Chondrocyte (in vitro differentiated cells): ENCODE results near the gene PNMA8C. TPM values are rescaled to one million over a fixed set of nuclear protein-coding genes. Genes with fewer than 3 reads are reported as not detected.

Experiments
- DNase-seq: peaks from one replicate; pipeline ENCODE4 v3.0.0; 2021; ENCODE audit warnings: mixed read lengths, low spot score
- H3K27ac Mint-ChIP-seq: one replicate; pipeline ENCODE4 v1.8.0; 2021; ENCODE audit warnings: mild to moderate bottlenecking, moderate library complexity, mixed read lengths; ENCODE audit not compliant: unreplicated experiment
- H3K27me3 Mint-ChIP-seq: 2 replicates; pipeline ENCODE4 v1.8.0; 2021; ENCODE audit warnings: low read depth, mixed read lengths
- H3K36me3 Mint-ChIP-seq: 2 replicates; pipeline ENCODE4 v1.8.0; 2021; ENCODE audit warnings: low read depth, mixed read lengths
- H3K4me1 Mint-ChIP-seq: 2 replicates; pipeline ENCODE4 v1.8.0; 2021; ENCODE audit warnings: low read depth, mild to moderate bottlenecking, mixed read lengths
- H3K4me3 Mint-ChIP-seq: one replicate; pipeline ENCODE4 v1.8.0; 2021; ENCODE audit warnings: mild to moderate bottlenecking, moderate library complexity, mixed read lengths; ENCODE audit not compliant: unreplicated experiment
- H3K9me3 Mint-ChIP-seq: 2 replicates; pipeline ENCODE4 v1.8.0; 2021; ENCODE audit warnings: low read depth, mixed read lengths
- total RNA-seq: library from RNA; stranded (reverse); gene quantifications from 3 replicates; pipeline ENCODE4 v1.2.1, GENCODE V29; 2021
- TF ChIP-seq, protein P1 (sequence below): fragments of 200-600 bp; sonication (generic); IDR thresholded peaks from 2 replicates; pipeline ENCODE4 v1.5.0; 2021; ENCODE audit warnings: antibody characterized with exemption, mild to moderate bottlenecking, moderate library complexity

Gene PNMA8C
- total RNA-seq, 1 donor from 2014 or later = 0.20 TPM

DNA sequence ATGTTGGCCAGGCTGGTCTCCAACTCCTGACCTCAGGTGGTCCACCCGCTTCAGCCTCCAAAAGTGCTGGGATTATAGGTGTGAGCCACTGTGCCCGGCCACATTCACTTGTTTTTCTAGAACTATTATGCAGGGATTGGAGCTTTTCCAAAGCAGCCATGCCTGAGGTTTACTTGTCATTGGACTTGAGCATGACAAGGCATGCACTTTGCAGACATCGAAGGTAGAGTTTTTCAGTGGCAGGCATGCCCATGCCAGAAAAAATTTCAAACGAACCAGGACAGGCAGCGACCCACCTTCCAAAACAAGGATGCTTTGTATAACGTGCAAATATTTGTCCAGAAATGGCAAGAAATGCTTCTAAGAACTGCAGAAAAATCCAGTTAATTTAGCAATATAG, 24.9 kb upstream of the PNMA8C start:
- Mint-ChIP-seq H3K4me3 (no peak overlapping the region), H3K27me3 (no peaks in the 10 kb centered on the region), H3K9me3 (peaks cover 7% of the 10 kb centered on the region), H3K4me1 (peaks cover 24% of the 10 kb centered on the region), H3K36me3 (peaks cover 3% of the 10 kb centered on the region), H3K27ac (no peak overlapping the region)
- peak; percentile 7 for DNase-seq
- TF ChIP-seq, protein P1, sequence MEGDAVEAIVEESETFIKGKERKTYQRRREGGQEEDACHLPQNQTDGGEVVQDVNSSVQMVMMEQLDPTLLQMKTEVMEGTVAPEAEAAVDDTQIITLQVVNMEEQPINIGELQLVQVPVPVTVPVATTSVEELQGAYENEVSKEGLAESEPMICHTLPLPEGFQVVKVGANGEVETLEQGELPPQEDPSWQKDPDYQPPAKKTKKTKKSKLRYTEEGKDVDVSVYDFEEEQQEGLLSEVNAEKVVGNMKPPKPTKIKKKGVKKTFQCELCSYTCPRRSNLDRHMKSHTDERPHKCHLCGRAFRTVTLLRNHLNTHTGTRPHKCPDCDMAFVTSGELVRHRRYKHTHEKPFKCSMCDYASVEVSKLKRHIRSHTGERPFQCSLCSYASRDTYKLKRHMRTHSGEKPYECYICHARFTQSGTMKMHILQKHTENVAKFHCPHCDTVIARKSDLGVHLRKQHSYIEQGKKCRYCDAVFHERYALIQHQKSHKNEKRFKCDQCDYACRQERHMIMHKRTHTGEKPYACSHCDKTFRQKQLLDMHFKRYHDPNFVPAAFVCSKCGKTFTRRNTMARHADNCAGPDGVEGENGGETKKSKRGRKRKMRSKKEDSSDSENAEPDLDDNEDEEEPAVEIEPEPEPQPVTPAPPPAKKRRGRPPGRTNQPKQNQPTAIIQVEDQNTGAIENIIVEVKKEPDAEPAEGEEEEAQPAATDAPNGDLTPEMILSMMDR = no peak

DNA sequence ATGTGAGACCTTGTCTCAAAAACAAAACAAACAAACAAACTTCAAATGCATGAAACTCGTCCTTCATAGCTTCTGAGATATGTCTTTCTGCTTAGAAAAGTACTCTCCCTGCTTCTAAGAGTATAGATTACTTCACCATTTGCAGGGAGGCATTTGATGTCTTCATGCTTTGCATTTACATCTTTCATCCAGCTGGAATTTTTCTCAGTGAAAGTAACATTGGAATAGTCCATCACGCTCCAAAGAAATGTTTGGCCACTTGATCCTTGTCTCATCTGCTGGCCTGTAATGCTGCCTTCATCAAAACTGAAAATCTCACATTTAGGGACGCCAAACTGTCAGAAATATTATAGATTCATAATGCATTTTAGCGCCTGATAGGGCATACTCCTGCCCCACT, 23.4 kb upstream of the PNMA8C start:
- no peak for DNase-seq
- Mint-ChIP-seq H3K27me3 (no peaks in the 10 kb centered on the region), H3K4me1 (peaks cover 30% of the 10 kb centered on the region), H3K36me3 (peaks cover 3% of the 10 kb centered on the region), H3K27ac (no peak overlapping the region), H3K4me3 (no peak overlapping the region), H3K9me3 (peaks cover 7% of the 10 kb centered on the region)
- TF ChIP-seq, protein P1 = no peak

DNA sequence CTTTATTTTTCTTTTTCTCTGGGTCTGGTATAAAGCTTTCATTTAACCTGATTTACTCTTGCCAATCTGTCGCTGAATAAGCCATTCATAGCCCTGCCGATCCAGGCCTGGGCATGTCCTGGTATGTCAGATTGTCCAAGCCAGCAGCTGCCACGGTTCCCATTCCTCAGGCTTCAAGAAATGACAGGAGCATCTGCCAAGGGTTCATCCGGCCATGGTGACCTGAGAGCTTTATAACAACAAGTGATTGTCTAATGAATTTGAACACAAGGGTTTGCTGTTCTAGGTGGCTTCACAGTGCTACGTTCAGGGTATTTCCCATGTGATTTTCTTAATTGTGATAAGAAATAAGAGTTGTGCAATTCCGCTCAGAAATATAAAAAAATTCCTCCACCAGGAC, 22.6 kb upstream of the PNMA8C start:
- Mint-ChIP-seq H3K27me3 (no peaks in the 10 kb centered on the region), H3K4me3 (peak overlapping the region; percentile 24), H3K9me3 (peaks cover 7% of the 10 kb centered on the region), H3K36me3 (peaks cover 3% of the 10 kb centered on the region), H3K4me1 (peaks cover 28% of the 10 kb centered on the region), H3K27ac (peak overlapping the region; percentile 68)
- no peak for DNase-seq
- TF ChIP-seq, protein P1 = no peak

DNA sequence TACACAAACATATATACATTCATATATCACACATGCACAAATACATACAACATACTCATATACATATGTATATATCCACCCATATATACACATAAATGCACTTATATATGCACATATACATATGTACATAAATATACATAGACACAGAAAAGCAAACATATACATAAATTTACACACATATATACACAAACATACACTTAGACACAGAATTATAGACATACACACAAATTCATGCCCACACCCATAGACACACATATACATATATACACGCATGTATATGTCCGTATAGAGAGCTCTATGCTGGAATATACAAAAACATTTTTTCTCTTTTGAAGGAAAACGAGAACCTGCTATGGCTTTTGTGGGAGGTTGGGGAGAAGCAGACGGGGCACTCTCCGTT, 22.0 kb upstream of the PNMA8C start:
- H3K27me3 Mint-ChIP-seq = no peaks in the 10 kb centered on the region
- H3K36me3 Mint-ChIP-seq = peaks cover 3% of the 10 kb centered on the region
- H3K9me3 Mint-ChIP-seq = peaks cover 7% of the 10 kb centered on the region
- no peak overlapping the region for H3K27ac Mint-ChIP-seq
- no peak overlapping the region for H3K4me3 Mint-ChIP-seq
- H3K4me1 Mint-ChIP-seq = peaks cover 24% of the 10 kb centered on the region
- TF ChIP-seq, protein P1 = no peak
- no peak for DNase-seq

DNA sequence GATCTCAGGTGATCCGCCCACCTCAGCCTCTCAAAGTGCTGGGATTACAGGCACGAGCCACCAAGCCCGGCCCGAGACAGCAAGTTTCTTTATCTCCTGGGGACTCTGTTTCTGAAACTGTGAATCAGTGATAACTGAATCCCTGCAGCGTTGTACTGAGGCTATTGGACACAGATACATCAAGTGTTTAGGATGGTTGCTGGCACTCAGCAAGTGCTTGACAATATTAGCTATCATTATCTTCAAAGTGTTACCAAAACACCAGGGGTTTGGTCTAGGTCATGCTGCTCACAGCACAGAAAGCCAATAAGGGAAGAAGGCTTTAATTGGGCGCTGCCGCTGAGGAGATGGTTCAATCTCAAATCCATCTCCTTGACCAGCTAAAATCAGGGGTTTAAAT, 20.5 kb upstream of the PNMA8C start:
- no peaks in the 10 kb centered on the region for H3K27me3 Mint-ChIP-seq
- peaks cover 7% of the 10 kb centered on the region for H3K9me3 Mint-ChIP-seq
- peaks cover 3% of the 10 kb centered on the region for H3K36me3 Mint-ChIP-seq
- peaks cover 24% of the 10 kb centered on the region for H3K4me1 Mint-ChIP-seq
- no peak for DNase-seq
- no peak overlapping the region for H3K27ac Mint-ChIP-seq
- TF ChIP-seq, protein P1 = no peak
- no peak overlapping the region for H3K4me3 Mint-ChIP-seq
